ENCODE data around the gene CAMTA1. TPM values are rescaled to one million over a fixed set of nuclear protein-coding genes. Genes with fewer than 3 reads are reported as not detected.

The CAMTA1 gene
- total and polyA plus RNA-seq, 4 donors, result 18.0 to 93.5 (median 35.8) TPM

DNA sequence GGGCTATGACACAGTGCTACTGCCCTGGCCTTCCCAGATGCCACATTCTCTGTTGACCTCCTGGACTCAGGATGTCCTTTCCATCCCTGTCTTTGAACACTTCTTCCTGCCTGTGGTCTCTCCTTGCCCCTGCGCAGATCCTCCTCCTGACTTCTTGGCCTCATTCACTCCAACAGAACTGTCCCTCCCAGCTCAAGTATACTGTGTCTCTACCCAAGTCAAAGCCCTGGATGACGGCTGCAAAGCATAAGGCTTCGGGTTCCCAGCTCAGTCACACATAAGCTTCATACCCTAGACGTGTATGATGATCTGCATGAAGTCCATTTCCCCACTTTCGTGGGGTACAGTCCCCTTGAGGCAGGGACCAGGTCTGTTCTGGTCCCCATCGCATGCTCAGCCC lies 657.7 kb downstream of the CAMTA1 start:
- no peaks in the 10 kb centered on the region for H3K27me3 ChIP-seq (ENCODE audit: control insufficient read depth in 4 of 4, insufficient read depth in 4 of 4, low read length in 3 of 4)
- H3K9ac ChIP-seq (ENCODE audit: low read depth in 1 of 2, low read length in 2 of 2), result no peak overlapping the region
- TF ChIP-seq FOXA1 (IDR thresholded peaks at IDR 0.05) (no peak), EGR1 (IDR thresholded peaks at IDR 0.05; ENCODE audit: low read depth in 2 of 2) (no peak)
- TF ChIP-seq, protein P1, sequence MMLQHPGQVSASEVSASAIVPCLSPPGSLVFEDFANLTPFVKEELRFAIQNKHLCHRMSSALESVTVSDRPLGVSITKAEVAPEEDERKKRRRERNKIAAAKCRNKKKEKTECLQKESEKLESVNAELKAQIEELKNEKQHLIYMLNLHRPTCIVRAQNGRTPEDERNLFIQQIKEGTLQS (IDR thresholded peaks at IDR 0.05), result no peak
- peaks cover 0 to 5% (median 0%) of the 10 kb centered on the region in 4 donors for H3K4me1 ChIP-seq (ENCODE audit: control insufficient read depth in 4 of 4, insufficient read depth in 4 of 4, low read length in 3 of 4)
- H3K36me3 ChIP-seq (ENCODE audit: control insufficient read depth in 4 of 4, insufficient read depth in 3 of 4, low read depth in 1 of 4, low read length in 3 of 4), result no peaks in the 10 kb centered on the region
- H3K4me3 ChIP-seq (ENCODE audit: low read depth in 1 of 3, low read length in 3 of 3), result no peak overlapping the region
- 90% methylated on average over 6 of the region's 6 CpGs for WGBS
- no peaks in the 10 kb centered on the region for H3K9me3 ChIP-seq (ENCODE audit: control insufficient read depth in 4 of 4, low read length in 3 of 4)
- no peak overlapping the region for H3K27ac ChIP-seq (ENCODE audit: low read depth in 1 of 2, low read length in 2 of 2)
- no peak for DNase-seq (ENCODE audit: low spot score)

DNA sequence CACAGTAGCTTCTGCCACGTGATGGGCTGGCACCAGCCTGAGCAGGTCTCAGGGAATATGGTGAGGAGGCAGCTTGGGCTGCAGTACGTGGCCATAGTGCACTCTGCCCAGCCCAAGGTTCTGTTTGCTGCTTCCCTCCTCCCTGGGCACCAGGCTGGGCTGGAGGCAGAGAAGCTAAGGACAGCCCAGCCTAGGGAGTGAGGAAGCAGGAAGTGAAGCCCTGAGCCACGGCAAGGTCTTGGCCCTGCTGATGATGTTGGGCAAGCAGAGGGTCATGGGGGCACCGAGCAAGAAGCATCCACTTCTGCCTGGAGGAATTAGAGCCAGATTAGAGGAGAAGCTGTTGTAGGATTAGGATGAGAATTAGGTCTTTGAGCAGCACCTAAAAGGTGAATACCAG lies 659.1 kb downstream of the CAMTA1 start:
- Histone ChIP-seq H3K4me1 (ENCODE audit: control insufficient read depth in 4 of 4, insufficient read depth in 4 of 4, low read length in 3 of 4) (peaks cover 0 to 5% (median 0%) of the 10 kb centered on the region in 4 donors), H3K9me3 (ENCODE audit: control insufficient read depth in 4 of 4, low read length in 3 of 4) (no peaks in the 10 kb centered on the region), H3K27me3 (ENCODE audit: control insufficient read depth in 4 of 4, insufficient read depth in 4 of 4, low read length in 3 of 4) (no peaks in the 10 kb centered on the region), H3K9ac (ENCODE audit: low read depth in 1 of 2, low read length in 2 of 2) (no peak overlapping the region), H3K27ac (ENCODE audit: low read depth in 1 of 2, low read length in 2 of 2) (no peak overlapping the region), H3K36me3 (ENCODE audit: control insufficient read depth in 4 of 4, insufficient read depth in 3 of 4, low read depth in 1 of 4, low read length in 3 of 4) (no peaks in the 10 kb centered on the region), H3K4me3 (ENCODE audit: low read depth in 1 of 3, low read length in 3 of 3) (no peak overlapping the region)
- TF ChIP-seq YY1 (IDR thresholded peaks at IDR 0.05) (no peak), FOXA1 (IDR thresholded peaks at IDR 0.05) (no peak)
- WGBS, result 68% methylated on average over 4 of the region's 4 CpGs
- DNase-seq (ENCODE audit: low spot score), result no peak

DNA sequence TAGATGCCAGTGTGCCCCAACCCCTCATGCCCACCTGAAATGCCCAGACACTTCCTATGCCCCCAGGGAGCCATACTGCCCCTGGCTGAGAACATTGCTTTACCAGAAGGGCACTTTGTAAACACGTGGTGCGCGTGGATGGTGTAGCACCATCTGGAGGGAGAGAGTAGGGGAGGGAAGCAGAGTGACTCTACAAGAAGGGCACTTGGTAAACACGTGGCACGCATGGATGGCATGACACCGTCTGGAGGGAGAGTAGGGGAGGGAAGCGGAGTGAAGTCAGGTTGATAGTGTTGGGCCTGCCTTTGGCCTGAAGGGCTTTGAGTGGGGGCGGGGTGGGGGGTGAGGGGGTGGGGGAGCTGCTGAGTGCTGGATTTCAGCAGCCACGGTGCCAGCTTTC lies 661.8 kb downstream of the CAMTA1 start:
- Histone ChIP-seq H3K9ac (ENCODE audit: low read depth in 1 of 2, low read length in 2 of 2) (no peak overlapping the region), H3K36me3 (ENCODE audit: control insufficient read depth in 4 of 4, insufficient read depth in 3 of 4, low read depth in 1 of 4, low read length in 3 of 4) (no peaks in the 10 kb centered on the region), H3K4me1 (ENCODE audit: control insufficient read depth in 4 of 4, insufficient read depth in 4 of 4, low read length in 3 of 4) (peaks cover 0 to 5% (median 0%) of the 10 kb centered on the region in 4 donors), H3K27ac (ENCODE audit: low read depth in 1 of 2, low read length in 2 of 2) (no peak overlapping the region), H3K9me3 (ENCODE audit: control insufficient read depth in 4 of 4, low read length in 3 of 4) (no peaks in the 10 kb centered on the region), H3K27me3 (ENCODE audit: control insufficient read depth in 4 of 4, insufficient read depth in 4 of 4, low read length in 3 of 4) (no peaks in the 10 kb centered on the region), H3K4me3 (ENCODE audit: low read depth in 1 of 3, low read length in 3 of 3) (no peak overlapping the region)
- no peak for DNase-seq (ENCODE audit: low spot score)
- WGBS, result 91% methylated on average over 9 of the region's 9 CpGs
- TF ChIP-seq, protein P2, sequence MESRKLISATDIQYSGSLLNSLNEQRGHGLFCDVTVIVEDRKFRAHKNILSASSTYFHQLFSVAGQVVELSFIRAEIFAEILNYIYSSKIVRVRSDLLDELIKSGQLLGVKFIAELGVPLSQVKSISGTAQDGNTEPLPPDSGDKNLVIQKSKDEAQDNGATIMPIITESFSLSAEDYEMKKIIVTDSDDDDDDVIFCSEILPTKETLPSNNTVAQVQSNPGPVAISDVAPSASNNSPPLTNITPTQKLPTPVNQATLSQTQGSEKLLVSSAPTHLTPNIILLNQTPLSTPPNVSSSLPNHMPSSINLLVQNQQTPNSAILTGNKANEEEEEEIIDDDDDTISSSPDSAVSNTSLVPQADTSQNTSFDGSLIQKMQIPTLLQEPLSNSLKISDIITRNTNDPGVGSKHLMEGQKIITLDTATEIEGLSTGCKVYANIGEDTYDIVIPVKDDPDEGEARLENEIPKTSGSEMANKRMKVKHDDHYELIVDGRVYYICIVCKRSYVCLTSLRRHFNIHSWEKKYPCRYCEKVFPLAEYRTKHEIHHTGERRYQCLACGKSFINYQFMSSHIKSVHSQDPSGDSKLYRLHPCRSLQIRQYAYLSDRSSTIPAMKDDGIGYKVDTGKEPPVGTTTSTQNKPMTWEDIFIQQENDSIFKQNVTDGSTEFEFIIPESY (IDR thresholded peaks at IDR 0.05), result no peak
- TF ChIP-seq, protein P3, sequence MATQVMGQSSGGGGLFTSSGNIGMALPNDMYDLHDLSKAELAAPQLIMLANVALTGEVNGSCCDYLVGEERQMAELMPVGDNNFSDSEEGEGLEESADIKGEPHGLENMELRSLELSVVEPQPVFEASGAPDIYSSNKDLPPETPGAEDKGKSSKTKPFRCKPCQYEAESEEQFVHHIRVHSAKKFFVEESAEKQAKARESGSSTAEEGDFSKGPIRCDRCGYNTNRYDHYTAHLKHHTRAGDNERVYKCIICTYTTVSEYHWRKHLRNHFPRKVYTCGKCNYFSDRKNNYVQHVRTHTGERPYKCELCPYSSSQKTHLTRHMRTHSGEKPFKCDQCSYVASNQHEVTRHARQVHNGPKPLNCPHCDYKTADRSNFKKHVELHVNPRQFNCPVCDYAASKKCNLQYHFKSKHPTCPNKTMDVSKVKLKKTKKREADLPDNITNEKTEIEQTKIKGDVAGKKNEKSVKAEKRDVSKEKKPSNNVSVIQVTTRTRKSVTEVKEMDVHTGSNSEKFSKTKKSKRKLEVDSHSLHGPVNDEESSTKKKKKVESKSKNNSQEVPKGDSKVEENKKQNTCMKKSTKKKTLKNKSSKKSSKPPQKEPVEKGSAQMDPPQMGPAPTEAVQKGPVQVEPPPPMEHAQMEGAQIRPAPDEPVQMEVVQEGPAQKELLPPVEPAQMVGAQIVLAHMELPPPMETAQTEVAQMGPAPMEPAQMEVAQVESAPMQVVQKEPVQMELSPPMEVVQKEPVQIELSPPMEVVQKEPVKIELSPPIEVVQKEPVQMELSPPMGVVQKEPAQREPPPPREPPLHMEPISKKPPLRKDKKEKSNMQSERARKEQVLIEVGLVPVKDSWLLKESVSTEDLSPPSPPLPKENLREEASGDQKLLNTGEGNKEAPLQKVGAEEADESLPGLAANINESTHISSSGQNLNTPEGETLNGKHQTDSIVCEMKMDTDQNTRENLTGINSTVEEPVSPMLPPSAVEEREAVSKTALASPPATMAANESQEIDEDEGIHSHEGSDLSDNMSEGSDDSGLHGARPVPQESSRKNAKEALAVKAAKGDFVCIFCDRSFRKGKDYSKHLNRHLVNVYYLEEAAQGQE (IDR thresholded peaks at IDR 0.05), result no peak
- TF ChIP-seq SP1 (IDR thresholded peaks at IDR 0.05) (no peak), RXRA (IDR thresholded peaks at IDR 0.05) (no peak), YY1 (IDR thresholded peaks at IDR 0.05) (no peak), TAF1 (conservative IDR thresholded peaks at IDR 0.05) (no peak), FOXA2 (IDR thresholded peaks at IDR 0.05) (no peak), JUND (IDR thresholded peaks at IDR 0.05) (no peak), FOXA1 (IDR thresholded peaks at IDR 0.05) (no peak), HNF4A (conservative IDR thresholded peaks at IDR 0.05) (no peak), HNF4G (IDR thresholded peaks at IDR 0.05) (no peak)
- TF ChIP-seq, protein P4, sequence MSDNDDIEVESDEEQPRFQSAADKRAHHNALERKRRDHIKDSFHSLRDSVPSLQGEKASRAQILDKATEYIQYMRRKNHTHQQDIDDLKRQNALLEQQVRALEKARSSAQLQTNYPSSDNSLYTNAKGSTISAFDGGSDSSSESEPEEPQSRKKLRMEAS (IDR thresholded peaks at IDR 0.05), result no peak
- TF ChIP-seq, protein P5, sequence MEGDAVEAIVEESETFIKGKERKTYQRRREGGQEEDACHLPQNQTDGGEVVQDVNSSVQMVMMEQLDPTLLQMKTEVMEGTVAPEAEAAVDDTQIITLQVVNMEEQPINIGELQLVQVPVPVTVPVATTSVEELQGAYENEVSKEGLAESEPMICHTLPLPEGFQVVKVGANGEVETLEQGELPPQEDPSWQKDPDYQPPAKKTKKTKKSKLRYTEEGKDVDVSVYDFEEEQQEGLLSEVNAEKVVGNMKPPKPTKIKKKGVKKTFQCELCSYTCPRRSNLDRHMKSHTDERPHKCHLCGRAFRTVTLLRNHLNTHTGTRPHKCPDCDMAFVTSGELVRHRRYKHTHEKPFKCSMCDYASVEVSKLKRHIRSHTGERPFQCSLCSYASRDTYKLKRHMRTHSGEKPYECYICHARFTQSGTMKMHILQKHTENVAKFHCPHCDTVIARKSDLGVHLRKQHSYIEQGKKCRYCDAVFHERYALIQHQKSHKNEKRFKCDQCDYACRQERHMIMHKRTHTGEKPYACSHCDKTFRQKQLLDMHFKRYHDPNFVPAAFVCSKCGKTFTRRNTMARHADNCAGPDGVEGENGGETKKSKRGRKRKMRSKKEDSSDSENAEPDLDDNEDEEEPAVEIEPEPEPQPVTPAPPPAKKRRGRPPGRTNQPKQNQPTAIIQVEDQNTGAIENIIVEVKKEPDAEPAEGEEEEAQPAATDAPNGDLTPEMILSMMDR (IDR thresholded peaks at IDR 0.05; ENCODE audit: low read depth, low read length, missing input control), result no peak
- TF ChIP-seq, protein P1 (IDR thresholded peaks at IDR 0.05), result no peak

All from liver (tissue), 9 donors.